Sciatic nerve (tissue), 2 donors: ENCODE data around the gene TNNC1. TPM values are rescaled to one million over a fixed set of nuclear protein-coding genes. Genes with fewer than 3 reads are reported as not detected.
A peak's percentile ranks its signal among the peaks of the same experiment; 100 is the strongest.

Source experiments
- ATAC-seq: fragments of 200-7000 bp; cut with Tn5 transposase; one replicate; pipeline ENCODE4 v1.9.1; 2020; ENCODE audit warnings: mild to moderate bottlenecking, moderate library complexity
- DNase-seq: peaks from one replicate; pipeline ENCODE4 v3.0.0-alpha.2; 2020; ENCODE audit warnings: low spot score
- intact Hi-C: fragments of 100-400 bp; cut with DNase I; formaldehyde crosslinking; loops from one replicate; pipeline ENCODE4 v1.14.2; 2022
- total RNA-seq: library from RNA; stranded (reverse); fragmentation: NEBNext Ultra II Directional; extraction: Animal tissue kit (Norgen Biotek cat#: 25700); gene quantifications from one replicate; pipeline ENCODE4 v1.2.1, GENCODE V29; 2021
- donor health status: DM: no; HTN: no; CAD: no.
- donor health status: DM: no; HTN: no; CAD: no.

TNNC1 gene
- total RNA-seq, 1 donor from 2014 or later: 205 TPM

- intact Hi-C loops: no loop called here
- peak; percentile 65 for ATAC-seq
- no peak for DNase-seq
Measured at GRCh38 chr3:52446631-52447511, 7.0 kb downstream of the TNNC1 start.

GRCh38 chr3:52446042-52446441, 7.8 kb downstream of the TNNC1 start:
- DNase-seq (no peak), ATAC-seq (no peak)
- intact Hi-C loops: no loop called here

- ATAC-seq (peak; percentile 55), DNase-seq (peak; percentile 83)
- intact Hi-C loops: no loop called here
Measured at GRCh38 chr3:52444860-52445793, 8.7 kb downstream of the TNNC1 start, which contains the start of gene SEMA3G. Gene SEMA3G (minus strand): TSS chr3:52445103. CDS start chr3:52445027, 76 bp downstream.

GRCh38 chr3:52443791-52444687, 9.8 kb downstream of the TNNC1 start:
- ATAC-seq (no peak), DNase-seq (no peak)
- intact Hi-C loops: no loop called here

- no peak for DNase-seq
- no peak for ATAC-seq
- intact Hi-C loops: no loop called here
Measured at GRCh38 chr3:52443268-52443610, 10.6 kb downstream of the TNNC1 start.

GRCh38 chr3:52442409-52443267, 11.2 kb downstream of the TNNC1 start:
- intact Hi-C loops: no loop called here
- DNase-seq: no peak
- ATAC-seq: no peak

GRCh38 chr3:52441772-52442332, 12.0 kb downstream of the TNNC1 start:
- intact Hi-C loops: no loop called here
- DNase-seq (no peak), ATAC-seq (no peak)

GRCh38 chr3:52441091-52441771, 12.6 kb downstream of the TNNC1 start:
- no peak for ATAC-seq
- intact Hi-C loops: no loop called here
- no peak for DNase-seq

- DNase-seq (no peak), ATAC-seq (no peak)
- intact Hi-C loops: no loop called here
Measured at GRCh38 chr3:52440671-52441070, 13.2 kb downstream of the TNNC1 start.

- DNase-seq (peak; percentile 42), ATAC-seq (no peak)
- intact Hi-C loops: no loop called here
Measured at GRCh38 chr3:52440249-52440551, 13.6 kb downstream of the TNNC1 start.

- intact Hi-C loops: no loop called here
- ATAC-seq (no peak), DNase-seq (peak; percentile 49)
Measured at GRCh38 chr3:52439426-52440248, 14.2 kb downstream of the TNNC1 start.

GRCh38 chr3:52438579-52439425, 15.0 kb downstream of the TNNC1 start:
- intact Hi-C loops: no loop called here
- peak; percentile 37 for DNase-seq
- no peak for ATAC-seq

- no peak for ATAC-seq
- DNase-seq: no peak
- intact Hi-C loops: no loop called here
Measured at GRCh38 chr3:52438104-52438376, 15.8 kb downstream of the TNNC1 start.

- ATAC-seq: no peak
- intact Hi-C loops: no loop called here
- peak; percentile 54 for DNase-seq
Measured at GRCh38 chr3:52437326-52438103, 16.3 kb downstream of the TNNC1 start.

GRCh38 chr3:52436500-52437149, 17.2 kb downstream of the TNNC1 start:
- DNase-seq (peak; percentile 53), ATAC-seq (peak; percentile 75)
- intact Hi-C loops: no loop called here
